Ovary (tissue), 9 donors: ENCODE results near the gene EYA2. TPM values are rescaled to one million over a fixed set of nuclear protein-coding genes. Genes with fewer than 3 reads are reported as not detected.

Experiments
- DNase-seq, 5 donors: peaks; one replicate each; pipeline ENCODE4 v3.0.0-alpha.2; 2019 to 2020
- H3K27ac ChIP-seq, 2 donors: fragments of 200-600 bp; one replicate each; pipeline versions ENCODE4 v1.5.1 to v1.8.0; 2019 to 2022
- H3K27me3 ChIP-seq: fragments of 200-600 bp; one replicate; pipeline ENCODE4 v1.8.0; 2022
- H3K36me3 ChIP-seq: fragments of 200-600 bp; sonication (generic); one replicate; pipeline ENCODE4 v1.5.1; 2019
- H3K4me1 ChIP-seq: one replicate; pipeline ENCODE4 v1.8.1; 2013; ENCODE audit warnings: mild to moderate bottlenecking, moderate library complexity; ENCODE audit not compliant: insufficient read depth
- H3K4me3 ChIP-seq: fragments of 200-600 bp; sonication (generic); one replicate; pipeline ENCODE4 v1.5.1; 2017
- H3K9me3 ChIP-seq, 2 donors: fragments of 200-600 bp in 1 of 2; sonication (generic) in 1 of 2; one replicate each; pipeline versions ENCODE4 v1.5.1 to v1.8.1; 2013 to 2019; ENCODE audit warnings: mild to moderate bottlenecking in 1 of 2, moderate library complexity in 1 of 2
- CTCF ChIP-seq, 3 donors: fragments of 450-650 bp in 2 of 3; fragments of 200-600 bp in 1 of 3; IDR thresholded peaks; one replicate each; pipeline versions ENCODE4 v1.5.1 to v1.8.0; 2016 to 2022; ENCODE audit warnings: antibody characterized with exemption in 3 of 3, mild to moderate bottlenecking in 1 of 3
- EP300 ChIP-seq: sonication (generic); formaldehyde crosslinking; IDR thresholded peaks from one replicate; pipeline ENCODE4 v1.6.1; 2017; ENCODE audit warnings: antibody characterized with exemption
- POLR2A ChIP-seq: fragments of 450-650 bp; IDR thresholded peaks from one replicate; pipeline ENCODE4 v1.6.1; 2017; ENCODE audit warnings: antibody characterized with exemption, mild to moderate bottlenecking, moderate library complexity
- WGBS, 3 donors: extraction: QIAGEN DNeasy Blood & Tissue Kit in 1 of 3; methylation state at CpG; one replicate each; pipeline versions ENCODE4 v1.1.5 to v1.1.7; 2013 to 2017; 5-methylcytosine and 5-hydroxymethylcytosine counted together
- intact Hi-C, 4 donors: fragments of 100-400 bp; cut with DNase I; formaldehyde crosslinking; loops; one replicate each; pipeline versions ENCODE4 v1.11.0 to v1.15.1; 2022 to 2023
- polyA plus RNA-seq, 2 donors: library from polyadenylated mRNA; stranded (reverse); fragments of 200-250 nt in 1 of 2; fragments of 350-450 nt in 1 of 2; fragmentation: Illumina TruSeq in 1 of 2; extraction: RNeasy Lipid Tissue Mini Kit (QIAGEN cat#74804) in 1 of 2; gene quantifications; one replicate each; pipeline ENCODE4 v1.2.3, GENCODE V29; 2013 to 2014
- total RNA-seq, 7 donors: library from RNA; depleted of rRNA in 2 of 7; stranded (reverse); fragments of >200 nt in 2 of 7; fragmentation: NEBNext Ultra II Directional in 3 of 7; extraction: Animal tissue kit (Norgen Biotek cat#: 25700) in 3 of 7; gene quantifications; one replicate each; pipeline versions ENCODE4 v1.1.0 to v1.2.4, GENCODE V29; 2016 to 2023
- donor health status: DM: no; HTN: no; CAD: no; lungs with moderate emphysema.
- donor health status: DM: no; HTN: no; CAD: no.
- donor health status: Bipolar disorder and iron deficiency.
- donor health status: DM: yes; HTN: yes; CAD: no.
- donor health status: DM: no; HTN: no; CAD: no.
- donor health status: DM: yes; HTN: yes; CAD: no.

Gene EYA2
- total and polyA plus RNA-seq, 9 donors, result 0.18 to 7.6 (median 1.7) TPM

- DNase-seq, result no peak
- H3K36me3 ChIP-seq, result no peaks in the 10 kb centered on the region
- intact Hi-C loops, result no loop called here
- 58 to 72% (median 63%) methylated on average over 15 of the region's 15 CpGs for WGBS, 3 donors
- H3K27me3 ChIP-seq, result no peaks in the 10 kb centered on the region
- TF ChIP-seq CTCF (IDR thresholded peaks at IDR 0.05), result no peak
- TF ChIP-seq POLR2A, result no peak
- TF ChIP-seq EP300, result no peak
- no peak overlapping the region for H3K4me3 ChIP-seq
- no peak overlapping the region for H3K27ac ChIP-seq
- no peaks in the 10 kb centered on the region for H3K9me3 ChIP-seq
- no peaks in the 10 kb centered on the region for H3K4me1 ChIP-seq
Observed at GRCh38 chr20:46954490-46955038, 59.9 kb downstream of the EYA2 start.

- no peak for DNase-seq
- no peak overlapping the region for H3K27ac ChIP-seq
- TF ChIP-seq POLR2A (no peak), CTCF (IDR thresholded peaks at IDR 0.05) (no peak), EP300 (no peak)
Observed at GRCh38 chr20:46955601-46956556, 61.2 kb downstream of the EYA2 start.

GRCh38 chr20:46959081-46959692 is 64.5 kb downstream of the EYA2 start:
- intact Hi-C loops, result no loop called here
- WGBS, 3 donors, result 31 to 55% (median 43%) methylated on average over 13 of the region's 13 CpGs

More at GRCh38 chr20:46955601-46956556, 61.2 kb downstream of the EYA2 start:
- whole genome bisulfite sequencing, 3 donors, result 81 to 87% (median 83%) methylated on average over 2 of the region's 2 CpGs
- Histone ChIP-seq H3K4me3 (no peak overlapping the region), H3K9me3 (no peaks in the 10 kb centered on the region), H3K27me3 (no peaks in the 10 kb centered on the region), H3K36me3 (no peaks in the 10 kb centered on the region), H3K4me1 (no peaks in the 10 kb centered on the region)
- intact Hi-C loops, result no loop called here

More at GRCh38 chr20:46959081-46959692, 64.5 kb downstream of the EYA2 start:
- Histone ChIP-seq H3K27ac (no peak overlapping the region), H3K9me3 (no peaks in the 10 kb centered on the region), H3K4me1 (no peaks in the 10 kb centered on the region), H3K4me3 (no peak overlapping the region), H3K27me3 (no peaks in the 10 kb centered on the region), H3K36me3 (no peaks in the 10 kb centered on the region)
- no peak for DNase-seq
- TF ChIP-seq EP300 (no peak), CTCF (IDR thresholded peaks at IDR 0.05) (no peak), POLR2A (no peak)
